NOMO-1 treated with dmso at 0.1 percent for 144 hours (cell line): ENCODE data around the gene PLEKHD1.

ENCODE experiments used
- DNase-seq: peaks from one replicate; lab custom pipeline; 2025; ENCODE audit not compliant: unreplicated experiment; lab: John Stamatoyannopoulos, UW

Gene PLEKHD1

DNA sequence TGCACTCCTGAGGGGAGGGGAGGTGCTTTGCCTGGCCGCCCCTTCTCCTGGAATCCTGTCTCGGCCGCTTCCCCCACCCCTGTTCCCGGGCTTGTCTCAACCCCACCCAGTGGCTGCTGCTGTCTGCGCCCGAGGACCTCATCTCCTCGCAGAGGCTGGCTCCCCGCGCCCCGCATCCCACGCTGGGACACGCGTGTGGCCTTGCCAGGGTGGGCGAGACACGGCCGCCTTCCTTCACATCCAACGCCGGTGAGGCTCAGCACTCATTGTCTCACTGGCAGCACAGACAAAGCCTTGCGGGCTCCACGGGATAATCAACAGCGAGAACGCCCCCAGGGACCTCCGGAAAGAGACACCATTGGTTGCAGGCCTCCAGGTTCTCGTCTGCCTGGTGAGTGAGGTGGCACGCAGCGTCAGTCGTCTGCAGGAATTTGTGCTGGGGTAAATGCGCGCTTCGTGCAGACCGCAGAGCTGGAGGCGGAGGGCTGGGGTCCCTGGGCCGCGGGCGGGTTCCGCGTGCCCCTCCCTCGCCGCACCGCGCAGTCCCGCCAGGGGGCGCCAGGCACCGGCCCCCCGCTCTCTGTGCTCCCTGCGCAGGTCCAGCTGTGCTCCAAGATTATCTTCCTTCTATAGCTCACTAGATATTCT lies 63.3 kb downstream of the PLEKHD1 start:
- no peak for DNase-seq

DNA sequence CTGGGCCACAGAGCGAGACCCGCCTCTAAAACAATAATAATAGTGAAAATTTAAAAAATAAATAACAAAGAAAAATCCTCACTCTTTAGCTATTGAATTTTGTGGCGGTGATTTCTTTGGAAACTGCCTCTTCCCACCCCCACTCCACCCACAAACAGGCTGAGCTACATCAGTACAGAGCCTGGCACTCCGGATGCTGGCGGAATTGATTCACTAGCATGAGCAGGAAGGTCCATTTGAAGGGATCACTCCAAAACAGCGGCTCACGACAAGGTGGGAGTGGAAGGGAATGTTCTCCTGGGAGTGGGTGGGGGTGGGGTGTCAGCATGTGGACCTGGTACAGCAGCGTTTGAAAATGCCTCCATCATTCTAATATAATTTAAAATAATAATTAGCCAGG lies 64.0 kb downstream of the PLEKHD1 start:
- no peak for DNase-seq

DNA sequence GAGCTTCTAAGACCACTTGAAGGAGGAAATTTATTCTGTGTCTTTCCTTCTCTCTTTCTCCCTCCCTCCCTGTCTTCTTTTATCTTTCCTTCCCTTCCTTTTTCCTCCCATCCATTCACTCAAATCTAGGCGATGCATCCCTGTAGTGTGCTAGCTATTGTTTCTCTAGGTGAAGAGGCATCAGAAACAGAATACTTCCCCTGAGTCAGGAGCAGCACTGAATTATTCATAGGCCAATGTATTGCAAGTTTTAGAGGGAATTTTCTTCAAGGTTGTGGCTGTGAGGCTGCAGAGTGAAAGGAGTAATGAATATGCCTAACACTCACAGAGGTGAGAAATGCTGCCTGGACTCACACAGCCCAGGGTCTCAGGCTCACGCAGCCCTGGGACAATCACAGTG lies 67.0 kb downstream of the PLEKHD1 start:
- no peak for DNase-seq

DNA sequence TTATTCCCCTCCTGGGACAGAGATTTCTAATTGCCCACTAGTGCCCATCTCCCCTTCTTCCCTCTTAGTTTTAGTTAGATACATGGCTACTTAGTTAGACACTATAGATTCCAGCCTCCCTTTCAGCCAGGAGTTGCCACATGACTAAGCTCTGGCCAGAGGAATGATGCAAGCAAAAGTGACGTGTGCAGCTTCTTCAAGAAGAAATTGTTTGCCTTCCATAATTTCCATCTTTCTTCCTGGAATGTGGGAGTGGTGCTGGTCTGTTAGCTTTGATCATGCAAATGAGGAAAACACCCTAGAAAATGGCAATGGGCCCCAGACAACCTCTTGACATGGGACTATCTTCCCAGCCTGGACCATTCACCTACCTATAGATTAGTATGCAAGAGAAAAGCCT lies 68.7 kb downstream of the PLEKHD1 start:
- DNase-seq, result no peak

DNA sequence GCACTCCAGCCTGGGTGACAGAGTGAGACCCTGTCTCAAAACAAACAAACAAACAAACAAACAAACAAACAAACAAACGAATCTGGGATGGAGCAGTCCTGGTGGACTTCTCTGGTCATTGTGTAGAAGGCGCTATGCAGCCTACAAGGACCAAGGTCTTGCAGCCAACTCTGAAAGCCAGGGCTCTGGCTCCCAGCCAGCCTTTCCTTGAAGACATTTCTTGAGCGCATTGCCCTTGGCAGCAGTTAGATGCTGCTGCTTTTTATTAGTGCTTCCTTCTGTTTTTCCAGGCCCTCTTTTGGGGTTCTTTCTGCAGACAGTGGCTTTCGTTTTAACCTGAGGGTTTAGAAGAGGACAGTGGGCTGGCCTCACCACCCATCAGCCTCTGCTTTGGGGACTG lies 70.0 kb downstream of the PLEKHD1 start:
- no peak for DNase-seq

DNA sequence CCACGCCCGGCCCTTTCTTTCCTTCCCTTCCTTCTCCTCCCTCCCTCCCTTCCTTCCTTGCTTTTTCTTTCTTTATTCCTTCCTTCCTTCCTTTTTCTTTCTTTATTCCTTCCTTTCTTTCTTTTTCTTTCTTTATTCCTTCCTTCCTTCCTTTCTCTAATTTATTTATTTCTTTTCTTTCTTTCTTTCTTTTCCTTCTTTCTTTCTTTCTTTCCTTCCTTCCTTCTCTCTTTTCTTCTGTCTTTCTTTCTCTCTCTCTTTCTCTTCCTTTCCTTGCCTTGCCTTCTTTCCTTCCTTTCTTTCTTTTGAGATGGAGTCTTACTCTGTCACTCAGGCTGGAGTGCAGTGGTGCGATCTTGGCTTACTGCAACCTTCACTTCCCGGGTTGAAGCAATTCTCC lies 74.2 kb downstream of the PLEKHD1 start:
- no peak for DNase-seq

DNA sequence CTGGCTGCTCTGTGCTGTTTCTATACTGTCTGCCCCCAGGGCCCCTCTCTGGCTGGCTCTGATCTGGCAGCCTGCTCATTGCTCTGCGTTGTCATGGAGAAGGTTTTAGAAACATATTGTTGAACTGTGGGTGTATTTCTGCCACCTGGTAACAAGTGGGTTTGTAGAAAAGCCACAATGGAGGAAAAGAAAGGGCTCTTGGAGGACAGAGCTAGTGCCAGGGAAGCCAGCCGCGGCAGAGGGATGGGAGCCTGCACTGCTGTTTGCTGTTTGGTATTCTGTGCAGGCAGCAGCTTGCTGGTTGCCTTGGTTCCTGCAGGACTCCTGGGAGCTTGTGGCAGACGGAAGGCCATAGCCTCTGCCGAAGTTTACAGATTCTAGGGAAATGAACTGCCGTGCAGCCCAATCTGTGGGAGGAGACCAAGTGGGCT lies 75.1 kb downstream of the PLEKHD1 start:
- DNase-seq, result no peak

DNA sequence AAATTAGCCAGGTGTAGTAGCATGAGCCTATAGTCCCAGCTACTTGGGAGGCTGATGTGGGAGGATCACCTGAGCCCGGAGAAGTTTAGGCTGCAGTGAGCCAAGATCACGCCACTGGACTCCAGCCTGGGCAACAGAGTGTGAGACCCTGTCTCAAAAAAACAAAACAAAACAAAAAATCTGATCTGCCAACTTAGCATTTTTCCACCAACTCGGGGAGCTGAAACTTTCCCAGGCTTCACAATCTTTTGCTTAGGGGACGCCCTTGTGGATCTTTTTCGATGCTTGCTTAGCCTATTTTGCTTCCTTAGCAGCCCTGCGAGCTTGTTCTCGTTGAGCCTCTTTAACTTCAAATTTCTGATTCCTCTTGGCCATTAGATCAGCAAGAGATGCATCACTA lies 76.3 kb downstream of the PLEKHD1 start:
- no peak for DNase-seq

DNA sequence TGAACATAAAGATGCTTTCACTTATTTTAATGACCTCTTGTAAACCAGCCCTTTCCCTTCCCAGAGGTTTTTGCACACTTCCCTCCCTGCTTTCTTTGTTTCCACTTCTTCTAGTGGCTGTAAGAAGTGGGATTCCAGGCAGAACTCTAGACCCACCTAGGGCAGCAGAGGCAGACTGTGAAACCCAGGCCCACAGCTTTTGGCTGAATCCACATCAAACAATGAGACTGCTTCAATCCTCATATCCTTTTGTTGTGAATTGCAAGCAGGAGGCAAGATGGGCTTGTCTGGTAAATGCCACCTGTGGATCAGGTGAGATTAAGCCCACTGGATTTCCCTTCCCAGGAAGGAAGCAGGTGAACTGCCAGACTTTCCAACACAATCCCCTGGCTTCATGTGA lies 77.4 kb downstream of the PLEKHD1 start:
- DNase-seq, result no peak

DNA sequence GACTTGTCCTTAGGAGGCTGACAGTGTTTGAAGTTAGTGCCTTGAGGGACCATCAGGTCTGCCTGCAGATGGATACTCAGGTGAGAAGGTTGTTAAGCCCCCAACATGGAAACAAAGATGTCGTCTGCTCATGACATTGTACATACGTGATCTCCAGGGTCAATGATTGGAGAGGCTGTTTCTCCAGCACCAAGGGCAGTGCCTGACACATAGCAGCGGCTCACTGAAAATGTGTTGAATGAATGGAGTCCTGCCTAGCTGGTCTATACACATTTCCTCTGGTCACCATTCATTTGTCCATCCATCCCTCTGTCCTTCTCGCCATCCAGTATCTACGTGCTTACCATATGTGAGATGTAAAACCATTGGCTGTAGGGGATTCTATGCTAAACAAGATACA lies 83.0 kb downstream of the PLEKHD1 start:
- no peak for DNase-seq

DNA sequence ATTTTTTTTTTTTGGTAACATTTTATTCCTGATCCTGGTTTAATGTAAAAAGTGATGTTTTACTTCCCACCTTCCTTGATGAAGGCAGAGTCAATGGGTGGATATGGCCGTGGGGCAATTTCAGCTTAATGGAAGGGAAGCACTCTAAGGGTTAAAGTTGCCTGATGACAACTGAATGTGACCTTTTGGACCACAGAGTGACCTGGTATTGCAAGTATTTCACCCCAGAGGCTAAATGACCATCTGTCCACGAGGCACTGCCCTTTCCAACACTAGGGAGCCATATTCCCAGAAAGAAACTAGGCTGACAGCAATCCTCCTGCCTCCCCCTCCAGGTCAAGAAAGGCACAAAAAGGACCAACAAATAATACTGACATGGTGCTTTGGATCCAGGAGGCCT lies 85.3 kb downstream of the PLEKHD1 start:
- DNase-seq, result no peak

DNA sequence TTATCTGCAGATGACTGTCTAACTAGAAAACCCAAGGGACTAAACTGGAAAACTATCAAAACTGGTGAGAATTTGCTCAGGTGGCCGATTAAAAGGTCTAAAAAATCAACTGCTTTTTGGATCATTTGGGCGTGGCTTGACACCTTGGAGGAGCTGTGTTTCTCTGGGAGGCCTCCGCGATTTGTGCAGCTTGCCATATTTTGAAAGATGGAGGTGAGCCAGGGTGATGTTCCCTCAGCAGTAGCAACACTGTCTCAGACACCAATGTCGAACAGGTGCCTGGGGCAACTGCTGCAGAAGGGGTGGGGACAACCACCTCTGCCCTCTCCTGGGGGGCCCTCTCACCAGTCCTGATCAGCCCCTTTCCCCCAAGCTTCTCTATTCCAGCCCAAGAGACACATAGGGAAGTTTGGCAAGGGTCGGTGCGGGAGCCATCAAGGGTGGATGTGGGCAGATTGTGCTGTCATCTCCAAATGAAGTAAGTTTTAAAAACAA lies 86.4 kb downstream of the PLEKHD1 start:
- DNase-seq, result no peak

DNA sequence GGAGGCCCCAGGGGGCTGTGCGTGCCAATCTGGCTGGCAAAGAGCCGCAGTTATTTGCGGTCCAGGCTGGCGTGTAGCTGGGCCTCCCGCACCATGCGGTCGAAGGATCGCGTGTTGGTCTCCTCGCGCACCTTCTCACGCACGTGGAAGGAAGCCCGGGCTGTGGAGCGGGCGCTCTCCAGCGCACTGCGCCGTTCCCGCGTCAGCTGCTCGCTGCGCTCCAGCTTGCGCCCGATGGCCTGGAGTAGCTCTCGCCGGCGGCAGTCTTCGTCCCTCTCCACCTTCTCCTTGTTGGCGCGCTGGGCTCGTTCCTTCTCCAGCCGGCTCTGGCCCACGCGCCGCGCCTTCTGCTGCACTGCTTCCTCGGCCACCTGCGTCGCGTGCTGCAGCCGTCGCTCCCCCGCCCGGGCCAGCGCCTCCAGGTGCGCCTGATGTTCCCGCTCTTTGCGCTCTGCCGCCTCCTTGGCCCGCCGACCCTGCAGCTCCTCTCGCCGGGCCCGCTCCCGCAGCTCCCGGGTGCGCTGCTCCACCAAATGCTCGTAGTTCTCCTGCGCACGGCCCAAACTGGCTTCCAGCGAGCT lies 87.0 kb downstream of the PLEKHD1 start:
- DNase-seq, result no peak

DNA sequence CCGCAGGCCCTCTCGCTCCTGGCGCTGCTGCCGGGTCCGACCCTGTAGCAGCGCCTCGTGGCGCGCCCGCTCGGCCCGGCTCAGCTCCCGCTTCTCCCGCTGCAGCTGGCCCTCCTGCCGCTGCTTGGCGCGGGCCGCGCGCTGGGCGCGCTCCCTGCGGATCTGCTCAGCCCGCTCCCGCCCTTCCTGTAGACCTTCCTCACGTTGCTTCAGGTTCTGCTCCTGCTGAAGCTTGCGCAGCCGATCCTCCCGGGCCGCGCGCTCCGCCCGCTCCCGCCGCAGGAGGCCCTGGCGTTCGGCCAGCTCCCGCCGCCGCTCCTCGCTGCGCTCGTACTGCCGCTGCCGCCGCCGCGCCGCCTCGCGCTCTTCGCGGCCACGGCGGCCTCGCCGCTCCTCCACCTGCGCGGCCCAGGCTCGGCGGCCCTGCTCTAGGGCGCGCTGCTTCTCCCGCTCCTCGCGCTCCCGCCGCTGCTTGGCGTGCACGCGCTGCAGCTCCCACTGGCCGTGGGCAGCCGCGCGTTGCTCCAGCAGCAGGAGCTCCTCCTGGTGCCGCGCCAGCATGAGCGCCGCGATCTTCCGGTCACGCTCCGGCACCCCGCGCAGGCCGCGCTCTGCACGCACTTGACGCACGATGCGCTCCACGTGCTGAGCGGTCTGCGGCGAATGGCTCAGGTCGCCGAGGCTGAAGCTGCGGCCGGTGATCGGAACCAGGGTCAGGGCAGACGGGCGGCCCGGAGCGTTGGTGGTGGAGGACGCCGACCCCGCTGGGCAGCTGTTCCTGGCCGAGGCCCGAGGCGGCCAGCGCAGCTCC lies 87.7 kb downstream of the PLEKHD1 start:
- no peak for DNase-seq

DNA sequence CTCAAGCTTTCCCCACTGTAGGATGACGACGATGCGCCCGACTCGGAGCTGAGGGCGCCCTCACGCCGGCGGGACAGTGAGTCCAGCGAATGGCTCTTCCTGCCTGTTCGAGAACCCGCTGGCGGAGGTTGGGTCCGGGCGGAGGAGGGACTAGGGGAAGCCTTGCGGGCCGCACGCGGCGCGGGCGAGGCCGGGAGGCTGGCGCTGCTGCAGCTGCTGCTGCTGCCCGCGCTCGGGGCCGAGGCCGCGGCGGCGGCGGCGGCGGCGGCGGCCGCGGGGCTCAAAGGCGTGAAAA lies 88.3 kb downstream of the PLEKHD1 start:
- DNase-seq, result no peak

DNA sequence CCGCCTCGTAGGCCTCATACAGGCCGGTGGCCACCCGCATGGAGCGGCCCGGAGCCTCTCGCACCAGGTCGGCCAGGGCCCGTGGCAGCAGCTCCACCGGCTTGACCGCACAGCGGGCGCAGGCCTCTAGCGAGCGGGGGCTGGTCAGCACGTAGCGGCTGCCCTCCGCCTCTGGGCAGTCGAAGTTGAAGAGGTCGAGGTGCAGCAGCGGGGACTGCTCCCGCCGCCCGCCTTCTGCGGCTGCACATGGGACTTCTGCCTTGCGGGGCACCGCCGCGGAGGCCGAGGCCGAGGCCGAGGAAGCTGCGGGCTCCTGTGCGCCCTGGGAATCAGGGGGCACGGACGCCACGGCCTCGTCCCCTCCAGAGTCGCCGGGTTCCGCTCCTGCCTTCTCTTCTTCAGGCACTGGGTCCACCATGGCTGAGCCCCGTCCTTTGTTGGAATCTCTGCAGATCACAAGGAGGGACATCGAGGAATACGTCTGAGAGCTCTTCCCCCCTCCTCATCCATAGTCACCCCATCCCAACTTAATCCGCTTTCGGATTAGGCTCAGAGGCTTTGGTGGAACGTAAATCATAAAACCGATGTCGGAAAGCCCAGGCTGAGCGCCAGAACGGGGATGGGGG lies 88.8 kb downstream of the PLEKHD1 start:
- DNase-seq, result no peak

DNA sequence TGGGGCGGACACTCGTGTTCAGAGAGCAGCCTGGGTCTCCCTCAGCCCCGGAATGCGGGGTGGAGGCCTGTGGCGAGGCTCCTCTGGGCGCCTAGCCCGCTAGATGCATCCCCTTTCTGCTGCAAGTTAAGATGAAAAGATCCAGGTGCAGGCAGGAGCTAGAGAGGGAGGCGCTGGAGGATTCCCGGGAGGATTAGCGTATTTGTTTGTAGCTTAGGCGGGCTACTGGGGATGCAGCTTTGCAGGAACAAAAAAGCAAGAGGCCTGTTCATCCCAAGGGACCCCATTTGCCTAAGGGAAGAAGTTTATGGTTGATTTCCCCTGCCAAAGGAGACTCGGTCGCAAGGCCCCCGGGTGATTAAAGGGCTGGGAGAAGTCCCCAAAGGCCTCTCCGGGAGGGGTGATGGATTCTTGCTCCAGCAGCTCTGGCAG lies 89.3 kb downstream of the PLEKHD1 start:
- DNase-seq, result no peak

DNA sequence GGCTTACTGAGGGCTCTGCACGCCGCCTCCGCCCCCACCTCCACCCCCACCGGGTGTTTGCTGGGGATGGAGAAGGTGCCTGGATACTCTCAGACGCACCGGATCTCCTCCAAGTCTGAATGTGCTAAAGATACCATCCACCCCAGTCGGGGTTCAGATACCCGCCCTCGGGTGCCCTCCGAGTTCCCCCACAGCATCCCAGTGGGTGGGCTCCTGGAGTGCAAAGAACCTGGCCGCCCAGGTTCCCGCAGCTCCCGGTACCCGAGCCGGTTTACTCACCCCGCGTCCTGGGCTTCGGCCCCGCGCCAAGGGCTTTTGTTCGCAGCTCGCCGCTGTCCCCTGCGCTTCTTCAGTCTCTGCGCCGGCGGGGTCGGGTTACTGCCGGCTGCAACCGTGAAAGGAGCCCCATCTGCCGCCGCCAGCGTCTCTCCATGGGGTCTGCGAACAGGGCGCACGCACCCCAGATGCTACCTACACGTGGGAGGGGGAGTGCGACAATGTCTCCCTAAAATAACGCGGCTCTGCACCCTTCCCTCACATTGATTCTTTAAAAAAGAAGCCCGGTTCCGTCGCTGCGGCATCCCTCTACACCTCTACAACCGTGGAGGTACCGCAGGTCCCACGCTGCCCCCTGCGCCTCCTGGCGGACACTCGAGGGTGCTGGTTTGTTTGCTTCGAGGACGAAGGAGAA lies 89.9 kb downstream of the PLEKHD1 start, which contains the start of gene CCDC177:
CCDC177 (minus strand) TSS at position 609 of the 691 bp plus-strand sequence. CDS start 1,249 bp downstream, outside the sequence.
- no peak for DNase-seq

DNA sequence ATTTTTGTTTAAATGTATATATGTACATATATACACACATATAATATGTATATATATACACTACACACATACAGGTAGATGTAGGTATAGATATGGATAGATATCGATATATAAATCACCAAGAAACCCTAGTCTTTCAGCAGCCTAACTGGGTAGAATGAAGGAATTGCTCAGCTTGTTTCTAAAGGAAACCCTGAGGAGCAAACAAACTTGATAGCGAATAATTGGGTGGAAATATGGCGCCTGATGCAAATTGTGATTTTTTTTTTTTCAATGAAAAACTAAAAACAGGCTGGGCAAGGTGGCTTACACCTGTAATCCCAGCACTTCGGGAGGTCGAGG lies 90.4 kb downstream of the PLEKHD1 start:
- no peak for DNase-seq

DNA sequence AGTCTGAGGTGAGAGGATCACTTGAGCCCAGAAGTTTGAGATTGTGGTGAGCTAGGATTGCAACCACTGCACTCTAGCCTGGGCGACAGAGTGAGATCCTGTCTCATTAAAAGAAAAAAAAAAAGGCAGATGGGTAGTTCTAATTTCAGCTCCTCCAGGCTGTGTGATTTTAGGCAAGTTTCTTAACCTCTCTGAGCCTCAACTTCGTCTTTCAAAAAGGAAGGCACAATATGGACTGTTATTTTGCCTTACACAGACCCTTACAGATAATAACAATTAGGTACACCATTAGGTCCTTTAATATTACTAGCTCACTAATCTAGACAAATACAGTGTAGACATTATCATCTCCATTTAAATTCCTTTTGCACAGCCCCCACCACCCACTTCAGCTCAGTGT lies 94.9 kb downstream of the PLEKHD1 start:
- DNase-seq, result no peak

DNA sequence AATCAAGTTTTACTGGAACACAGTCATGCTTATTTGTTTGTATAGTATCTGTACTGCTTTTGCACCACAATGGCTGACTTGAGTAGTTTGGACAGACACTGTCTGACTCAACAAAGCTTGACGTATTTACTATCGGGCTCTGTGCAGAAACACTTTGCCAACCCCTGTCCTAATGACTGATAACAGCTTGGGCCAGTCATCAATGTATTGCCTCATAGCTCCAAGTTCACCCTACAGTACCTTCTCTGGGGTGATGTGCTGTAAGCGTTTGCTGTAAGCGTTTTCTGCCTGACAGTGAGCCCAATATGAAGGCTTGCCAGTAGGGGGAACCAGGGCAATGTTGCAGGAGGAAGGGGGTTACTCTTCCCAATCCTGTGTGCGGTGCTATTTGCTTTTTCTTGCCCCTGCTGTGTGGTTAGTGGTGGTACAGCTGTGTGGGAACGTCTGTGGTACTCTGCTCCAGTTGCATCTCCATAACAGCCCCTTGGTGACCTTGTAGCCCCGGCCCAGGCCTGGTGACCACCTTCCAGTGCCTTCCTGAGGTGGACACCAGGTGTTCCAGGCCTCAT lies 95.6 kb downstream of the PLEKHD1 start:
- DNase-seq, result peak; percentile 12
